OCI-LY7 (cell line): Measurements from ENCODE around the gene RNF208. TPM values are rescaled to one million over a fixed set of nuclear protein-coding genes. Genes with fewer than 3 reads are reported as not detected.
A peak's percentile ranks its signal among the peaks of the same experiment; 100 is the strongest.

Experiments
- BruUV-seq: library from RNA; stranded (reverse); fragments of 400-500 nt; replicated peaks from 2 replicates; lab custom pipeline; 2021; lab: Mats Ljungman, UMichigan
- CTCF ChIA-PET: fragments of 300-600 bp; sonication (Branson Sonifier 250); formaldehyde crosslinking; loops from one replicate; lab custom pipeline; 2022; ENCODE audit warnings: antibody characterized with exemption; ENCODE audit not compliant: unreplicated experiment; lab: Charles Lee
- POLR2A ChIA-PET: fragments of 300-600 bp; sonication (Branson Sonifier 250); formaldehyde crosslinking; loops from one replicate; lab custom pipeline; 2022; ENCODE audit warnings: antibody characterized with exemption; lab: Charles Lee
- DNase-seq: peaks from one replicate; pipeline ENCODE4 v3.0.0-alpha.2; 2015; ENCODE audit warnings: low spot score
- H2AFZ ChIP-seq: fragments of 200-600 bp; sonication (generic), shearing (Covaris generic); 2 replicates; pipeline ENCODE4 v1.6.1; 2014; ENCODE audit warnings: mild to moderate bottlenecking, antibody characterized with exemption, low read length, moderate library complexity
- H3K27ac ChIP-seq: fragments of 200-600 bp; sonication (generic); 2 replicates; pipeline ENCODE4 v1.5.1; 2014; ENCODE audit warnings: mixed run types, low read depth, mild to moderate bottlenecking, moderate library complexity, low read length, inconsistent platforms; ENCODE audit not compliant: poor library complexity, severe bottlenecking
- H3K36me3 ChIP-seq: fragments of 200-600 bp; sonication (generic); 2 replicates; pipeline ENCODE4 v1.6.1; 2014; ENCODE audit warnings: mild to moderate bottlenecking, antibody characterized with exemption, low read length, moderate library complexity, mixed read lengths; ENCODE audit not compliant: insufficient read depth
- H3K4me1 ChIP-seq: fragments of 200-600 bp; sonication (generic); 2 replicates; pipeline ENCODE4 v1.5.1; 2014; ENCODE audit warnings: mild to moderate bottlenecking, low read length; ENCODE audit not compliant: insufficient read depth, poor library complexity, severe bottlenecking
- H3K4me2 ChIP-seq: fragments of 200-600 bp; sonication (generic); 2 replicates; pipeline ENCODE4 v1.6.1; 2014; ENCODE audit warnings: mild to moderate bottlenecking, low read length
- H3K4me3 ChIP-seq: fragments of 200-600 bp; sonication (generic); 2 replicates; pipeline ENCODE4 v1.5.1; 2014; ENCODE audit warnings: mild to moderate bottlenecking, low read depth, low read length; ENCODE audit not compliant: poor library complexity, severe bottlenecking
- H3K79me2 ChIP-seq: fragments of 200-600 bp; sonication (generic); 2 replicates; pipeline ENCODE4 v1.6.1; 2016; ENCODE audit warnings: low read depth, mild to moderate bottlenecking, low read length, moderate library complexity, mixed read lengths; ENCODE audit not compliant: insufficient read depth
- H3K9me2 ChIP-seq: fragments of 200-600 bp; sonication (generic); 2 replicates; pipeline ENCODE4 v1.6.1; 2016; ENCODE audit warnings: mild to moderate bottlenecking, low read length, mixed read lengths; ENCODE audit not compliant: insufficient read depth
- H3K9me3 ChIP-seq: fragments of 200-600 bp; sonication (generic); 2 replicates; pipeline ENCODE4 v1.6.1; 2014; ENCODE audit warnings: mild to moderate bottlenecking, mixed run types, low read length, mixed read lengths
- H4K20me1 ChIP-seq: fragments of 200-600 bp; sonication (generic); 2 replicates; pipeline ENCODE4 v1.6.1; 2014; ENCODE audit warnings: mild to moderate bottlenecking, antibody characterized with exemption, low read length, moderate library complexity, mixed read lengths; ENCODE audit not compliant: insufficient read depth
- CTCF ChIP-seq: fragments of 200-600 bp; sonication (generic); conservative IDR thresholded peaks from 2 replicates; pipeline ENCODE4 v1.5.1; 2014; ENCODE audit warnings: mild to moderate bottlenecking, antibody characterized with exemption, low read length, moderate library complexity, mixed read lengths
- EZH2phosphoT487 ChIP-seq: fragments of 200-600 bp; sonication (generic); IDR thresholded peaks from 2 replicates; pipeline ENCODE4 v1.6.1; 2018; ENCODE audit warnings: low read depth, borderline replicate concordance, mild to moderate bottlenecking, mixed run types, antibody characterized with exemption, low read length, moderate library complexity, mixed read lengths
- intact Hi-C: fragments of 100-400 bp; cut with micrococcal nuclease; formaldehyde crosslinking; loops from one replicate; pipeline ENCODE4 v1.10.0; 2022; ENCODE audit not compliant: unreplicated experiment
- total RNA-seq, 2 experiments: library from RNA; depleted of rRNA in 1 of 2; stranded (reverse); fragments of >200 nt in 1 of 2; shearing (Covaris generic) in 1 of 2; gene quantifications; 2 replicates each; pipeline ENCODE4 v1.2.3, GENCODE V29; 2014 to 2022

Gene RNF208
- total RNA-seq, 2 experiments from 2014 or later = 0.47 to 5.5 TPM

GRCh38 chr9:137175345-137175961 lies 46.6 kb downstream of the RNF208 start:
- Histone ChIP-seq H3K9me3 (no peaks in the 10 kb centered on the region), H4K20me1 (no peaks in the 10 kb centered on the region; the same call in 1 of the 2 replicates), H3K9me2 (no peaks in the 10 kb centered on the region), H2AFZ (no peak overlapping the region), H3K79me2 (no peaks in the 10 kb centered on the region), H3K36me3 (peaks cover 21% of the 10 kb centered on the region), H3K4me2 (no peak overlapping the region; the same call in 1 of the 2 replicates), H3K27ac (no peak overlapping the region), H3K4me3 (no peak overlapping the region), H3K4me1 (no peaks in the 10 kb centered on the region)
- CTCF ChIA-PET = no interaction called here
- intact Hi-C loops = loop anchor here (2.0 kb wide), 1 partner anchor 57 kb away; no protein-coding TSS in a partner anchor
- POLR2A ChIA-PET = no interaction called here
- BruUV-seq = no TSS peak
- no peak for DNase-seq
- TF ChIP-seq EZH2phosphoT487 = no peak
- TF ChIP-seq CTCF = peak; percentile 65

GRCh38 chr9:137174722-137175293 lies 47.2 kb downstream of the RNF208 start:
- TF ChIP-seq EZH2phosphoT487 (no peak), CTCF (no peak)
- POLR2A ChIA-PET = no interaction called here
- intact Hi-C loops = loop anchor here (2.0 kb wide), 1 partner anchor 56 kb away; no protein-coding TSS in a partner anchor

More at GRCh38 chr9:137174722-137175293, 47.2 kb downstream of the RNF208 start:
- Histone ChIP-seq H3K79me2 (no peaks in the 10 kb centered on the region), H3K27ac (no peak overlapping the region), H3K4me1 (no peaks in the 10 kb centered on the region), H3K9me3 (no peaks in the 10 kb centered on the region), H3K9me2 (no peaks in the 10 kb centered on the region), H4K20me1 (no peaks in the 10 kb centered on the region; the same call in 1 of the 2 replicates), H2AFZ (no peak overlapping the region), H3K36me3 (peaks cover 14% of the 10 kb centered on the region), H3K4me3 (no peak overlapping the region), H3K4me2 (no peak overlapping the region; the same call in 1 of the 2 replicates)
- DNase-seq = no peak
- CTCF ChIA-PET = no interaction called here
- BruUV-seq = no TSS peak
